Hematopoietic multipotent progenitor cell (in vitro differentiated cells): ENCODE data around the gene MED1. TPM values are rescaled to one million over a fixed set of nuclear protein-coding genes. Genes with fewer than 3 reads are reported as not detected.
"Not testable (repeated sequence)": the region's sequence is repeated elsewhere in the genome, so short reads cannot be mapped to it uniquely, and the experiment has no call there.

Experiments used
- DNase-seq, 3 donors: peaks; one replicate each; pipeline ENCODE4 v3.0.0-alpha.2; 2011 to 2015; ENCODE audit warnings: low read depth in 2 of 3, low spot score in 2 of 3
- total RNA-seq: library from RNA; depleted of rRNA; stranded (reverse); fragments of >200 nt; gene quantifications from one replicate; pipeline ENCODE4 v1.2.3, GENCODE V29; 2012

MED1 gene
- total RNA-seq, 1 donor = 17.8 TPM

DNA sequence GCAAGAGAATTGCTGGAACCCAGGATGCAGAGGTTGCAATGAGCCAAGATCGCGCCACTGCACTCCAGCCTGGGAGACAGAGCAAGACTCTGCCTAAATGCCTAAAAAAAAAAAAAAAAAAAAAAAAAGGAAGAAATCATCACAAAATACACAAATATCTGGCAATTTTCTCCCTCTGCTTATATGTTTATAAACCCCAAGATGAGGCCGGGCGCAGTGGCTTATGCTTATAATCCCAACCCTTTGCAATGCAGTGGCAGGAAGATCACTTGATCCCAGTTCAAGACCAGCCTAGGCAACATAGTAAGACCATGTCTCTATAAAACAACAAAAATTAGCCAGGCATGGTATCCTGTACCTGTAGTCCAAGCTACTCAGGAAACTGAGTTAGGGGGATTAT is 21.5 kb downstream of the MED1 start:
- DNase-seq = no peak

DNA sequence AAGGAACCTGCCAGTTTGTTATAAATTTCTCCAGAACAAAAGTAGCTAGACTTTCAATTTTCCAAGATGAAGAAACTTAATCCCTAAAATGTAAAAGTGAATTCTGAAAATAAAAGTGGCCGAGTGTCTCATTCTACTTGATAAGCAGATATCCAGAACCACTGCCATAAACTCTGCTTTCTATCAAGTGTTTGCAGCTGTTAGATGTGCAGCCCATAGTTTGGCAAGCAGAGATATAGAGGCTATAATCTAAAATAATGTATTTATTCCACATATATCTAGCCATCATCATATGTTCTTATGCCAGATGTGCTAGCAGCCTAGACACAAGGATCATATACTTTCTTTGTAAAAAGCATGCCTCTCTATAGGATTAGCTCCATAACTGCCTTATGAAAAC is 34.9 kb downstream of the MED1 start:
- DNase-seq = no peak

DNA sequence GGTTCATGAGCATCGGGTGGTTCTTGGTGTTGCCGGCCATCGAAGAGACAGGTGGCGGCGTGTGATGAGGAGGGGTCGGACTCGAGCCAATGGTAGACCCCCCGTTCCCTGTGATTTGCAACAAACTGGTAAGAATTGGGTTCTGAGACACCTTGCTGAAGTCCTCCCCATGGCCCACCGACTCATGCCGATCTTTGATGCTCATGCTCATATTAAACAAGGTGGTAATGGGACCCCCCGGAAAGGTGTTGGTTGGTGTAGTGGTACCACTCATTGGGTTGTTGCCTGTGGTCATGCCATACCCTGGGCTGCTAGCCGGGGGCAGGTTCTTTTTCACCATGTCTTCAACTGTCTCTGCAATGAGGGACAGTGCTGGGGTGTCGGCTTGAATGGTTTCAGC is 40.8 kb downstream of the MED1 start:
- DNase-seq = no peak

DNA sequence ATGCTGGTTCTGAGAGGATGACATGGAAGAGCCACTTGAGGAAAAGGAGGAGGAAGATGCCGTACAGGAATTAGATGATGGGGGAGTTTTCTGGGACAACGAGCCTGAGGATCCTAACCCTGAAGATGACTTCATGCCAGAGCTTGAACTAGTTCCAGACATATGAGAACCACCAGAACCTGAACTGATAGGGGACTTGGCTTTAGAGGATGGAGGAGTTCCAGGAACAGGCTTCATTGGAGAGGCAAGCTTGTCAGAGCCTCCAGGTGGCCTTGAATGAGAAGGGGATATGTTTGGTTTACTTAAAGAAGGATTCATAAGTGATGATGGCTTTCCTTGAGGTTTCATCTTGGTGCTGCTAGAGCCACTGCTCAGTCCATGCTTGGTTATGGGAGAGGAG is 42.7 kb downstream of the MED1 start:
- DNase-seq = no peak

DNA sequence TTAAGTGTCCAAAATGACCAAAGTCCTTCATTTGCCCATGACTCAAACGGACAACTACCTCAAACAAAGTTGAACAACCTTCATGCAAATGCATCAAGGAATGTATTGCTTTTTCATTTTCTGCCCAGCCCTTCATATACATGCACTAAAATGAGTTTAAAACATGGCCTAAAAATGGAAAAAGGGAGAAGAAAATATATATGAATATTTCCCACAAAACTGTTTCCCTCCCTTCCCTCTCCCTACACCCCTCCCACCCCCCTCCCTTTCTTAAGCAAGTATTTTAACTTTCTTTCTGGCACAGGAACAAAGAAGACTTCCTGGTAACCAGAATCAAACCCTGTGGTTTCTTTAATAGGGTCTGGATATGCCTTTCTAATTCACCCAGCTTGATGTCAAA is 44.1 kb downstream of the MED1 start:
- DNase-seq = no peak

DNA sequence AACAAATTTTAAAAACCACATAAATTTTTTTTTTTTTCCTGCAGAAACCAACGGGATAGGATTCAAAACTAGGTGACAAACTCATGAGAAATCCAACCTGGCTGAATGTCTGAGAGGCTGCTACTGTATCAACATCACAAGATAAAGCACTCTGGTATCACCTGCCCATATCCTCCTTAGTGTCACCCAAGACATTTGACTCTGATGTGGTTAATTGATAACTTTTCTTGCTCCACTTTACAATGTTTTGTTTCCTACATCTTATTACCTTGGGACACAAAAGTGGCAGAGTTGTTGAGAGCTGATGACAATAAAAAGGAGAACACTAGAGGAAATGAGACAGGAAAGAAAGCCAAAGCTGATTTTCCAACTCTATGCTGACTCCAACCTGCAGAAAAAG is 45.6 kb downstream of the MED1 start:
- DNase-seq = no peak

DNA sequence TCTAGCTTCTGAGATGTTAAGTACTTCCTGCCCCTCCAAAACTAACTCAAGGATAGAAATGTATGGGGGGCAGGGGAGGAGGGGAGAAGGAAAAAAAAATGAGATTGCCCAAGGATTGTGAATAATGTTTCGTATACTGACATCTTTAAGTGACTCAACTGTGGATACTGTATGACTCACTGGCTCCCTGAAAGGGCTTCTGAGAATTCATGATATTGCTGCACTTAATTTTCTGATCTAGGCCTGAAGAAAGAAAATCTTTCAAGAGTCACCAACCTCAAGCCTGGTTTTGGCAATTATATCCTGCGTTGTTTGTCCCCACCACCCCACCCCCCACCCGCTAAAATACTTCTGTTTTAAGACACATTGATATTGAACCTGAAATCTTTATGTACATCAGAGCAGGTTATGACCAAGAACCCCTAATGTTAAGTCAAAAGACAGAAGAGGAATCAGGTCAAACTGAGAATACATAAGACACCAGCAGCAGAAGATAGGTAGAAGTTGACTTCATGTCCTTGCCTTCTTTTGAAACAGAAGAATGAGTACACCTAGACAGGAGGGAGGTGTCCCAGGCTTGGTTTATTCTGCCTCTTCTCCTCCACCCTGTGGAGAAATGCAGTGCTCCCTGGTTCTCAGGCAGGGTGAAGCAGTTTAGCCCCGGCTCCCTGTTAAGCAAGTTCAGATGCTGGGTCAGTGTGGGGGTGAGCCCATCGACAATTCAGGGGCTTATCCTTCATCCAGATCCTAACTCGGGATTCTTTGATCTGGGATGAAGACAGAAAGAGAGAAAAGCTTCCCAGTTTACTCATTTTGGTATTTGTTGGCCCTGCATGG is 46.3 kb downstream of the MED1 start:
- DNase-seq = no peak

DNA sequence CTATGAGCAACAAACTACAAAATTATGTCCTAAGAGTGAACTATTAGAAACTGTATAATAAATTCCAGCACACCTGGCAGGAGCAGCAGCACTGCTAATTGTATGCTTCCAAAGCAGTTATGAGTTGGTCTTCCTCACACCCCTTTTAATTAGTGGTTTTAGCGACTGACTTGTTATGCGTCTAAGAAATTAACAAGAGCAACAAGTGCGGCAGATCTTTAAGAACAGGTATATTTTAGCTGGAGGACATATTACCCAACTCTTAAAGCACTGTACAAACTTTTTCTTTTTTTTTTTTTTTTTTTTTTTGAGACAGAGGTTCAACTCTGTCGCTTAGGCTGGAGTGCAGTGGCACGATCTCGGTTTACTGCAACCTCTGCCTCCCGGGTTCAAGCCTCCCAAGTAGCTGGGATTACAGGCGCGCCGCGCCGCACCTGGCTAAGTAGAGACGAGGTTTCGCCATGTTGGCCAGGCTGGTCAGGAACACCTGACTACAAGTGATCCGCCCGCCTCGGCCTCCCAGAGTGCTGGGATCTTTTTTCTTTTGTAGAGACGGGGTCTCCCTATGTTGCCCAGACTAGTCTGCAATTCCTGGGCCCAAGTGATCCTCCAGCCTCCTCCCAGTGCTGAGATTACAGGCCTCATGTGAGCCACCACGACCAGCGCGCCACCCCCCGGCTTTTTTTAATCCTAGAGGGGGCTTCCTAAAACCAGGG is 48.0 kb downstream of the MED1 start:
- peak in 1 of 3 donors; percentile 2 for DNase-seq

DNA sequence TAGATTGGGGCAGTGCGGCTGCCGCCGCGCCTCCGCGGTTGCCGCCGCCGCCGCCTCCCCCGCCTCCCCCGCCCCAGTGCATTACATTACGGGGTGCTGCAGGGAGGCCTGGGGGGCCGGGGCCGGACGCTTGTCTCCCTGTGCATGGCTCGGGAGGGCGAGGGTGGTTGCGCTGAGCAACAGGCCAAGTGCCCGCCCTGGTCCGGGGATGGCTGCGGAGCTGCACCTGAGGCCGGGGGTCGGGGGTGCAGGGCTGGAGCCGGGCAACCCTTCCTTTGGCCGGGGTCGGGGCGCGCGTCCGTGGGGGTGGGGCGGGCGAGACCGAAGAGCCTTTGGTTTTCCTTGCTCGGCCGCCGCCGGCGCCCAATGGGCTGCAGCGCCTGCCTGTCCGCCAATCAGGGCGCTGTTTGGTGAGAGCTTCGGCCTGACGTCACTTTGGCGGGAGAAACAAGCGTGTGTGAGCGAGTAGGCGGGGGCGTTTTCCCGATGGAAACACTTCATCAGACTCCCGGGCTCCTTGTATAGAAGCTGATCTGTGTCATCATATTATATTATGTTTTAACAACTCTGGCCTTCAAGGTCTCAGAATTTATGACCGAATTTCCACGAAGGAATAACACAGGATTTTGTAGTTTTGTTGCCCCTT is 48.7 kb downstream of the MED1 start:
- DNase-seq = peak; percentile 58 to 88 (median 86)

DNA sequence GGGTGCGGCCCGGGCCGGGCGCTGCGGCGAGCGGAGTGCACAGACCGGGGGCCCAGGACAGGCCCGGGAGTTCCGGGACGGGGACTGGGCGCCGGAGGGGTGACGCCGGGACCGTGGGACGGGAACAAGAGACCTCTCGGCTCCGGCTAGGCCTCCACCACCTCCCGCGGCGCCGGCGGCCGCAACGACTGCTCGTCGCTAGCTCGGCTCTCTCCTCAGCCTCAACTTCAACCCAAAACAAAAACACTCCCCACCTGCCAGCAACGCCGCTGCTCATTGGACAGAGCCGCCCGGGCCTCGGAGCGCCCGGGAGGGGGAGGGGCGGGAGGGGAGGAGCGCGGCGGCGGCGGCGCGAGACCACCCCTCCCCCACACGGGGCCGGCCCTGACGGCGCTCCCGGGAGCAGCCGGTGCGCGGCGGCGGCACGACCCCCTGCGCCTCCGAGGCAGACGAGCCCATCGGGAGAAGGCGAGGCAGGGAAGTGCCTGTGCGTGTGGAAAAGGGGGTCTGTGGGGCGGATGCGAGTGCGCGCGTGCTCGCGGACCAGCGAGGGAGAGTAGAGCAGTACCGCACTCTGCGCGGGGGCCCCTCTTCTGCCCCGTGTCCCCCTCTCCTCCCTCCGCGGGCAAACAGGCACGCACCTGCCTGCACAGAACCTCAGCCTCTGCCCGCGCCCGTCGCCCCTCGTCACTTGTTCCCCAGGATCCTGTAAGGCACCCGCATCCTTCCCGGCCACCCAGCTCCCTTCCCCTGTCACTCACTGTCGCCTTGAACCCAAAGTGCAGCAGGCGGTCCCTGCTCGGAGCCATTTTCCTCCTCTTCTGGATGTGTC is 49.4 kb downstream of the MED1 start, which contains the start of gene FBXL20:
TSS of gene FBXL20 (minus strand) at position 215 of the 832 bp plus-strand sequence. CDS start 224 bp downstream, outside the sequence.
- peak; percentile 86 to 96 (median 93) for DNase-seq

DNA sequence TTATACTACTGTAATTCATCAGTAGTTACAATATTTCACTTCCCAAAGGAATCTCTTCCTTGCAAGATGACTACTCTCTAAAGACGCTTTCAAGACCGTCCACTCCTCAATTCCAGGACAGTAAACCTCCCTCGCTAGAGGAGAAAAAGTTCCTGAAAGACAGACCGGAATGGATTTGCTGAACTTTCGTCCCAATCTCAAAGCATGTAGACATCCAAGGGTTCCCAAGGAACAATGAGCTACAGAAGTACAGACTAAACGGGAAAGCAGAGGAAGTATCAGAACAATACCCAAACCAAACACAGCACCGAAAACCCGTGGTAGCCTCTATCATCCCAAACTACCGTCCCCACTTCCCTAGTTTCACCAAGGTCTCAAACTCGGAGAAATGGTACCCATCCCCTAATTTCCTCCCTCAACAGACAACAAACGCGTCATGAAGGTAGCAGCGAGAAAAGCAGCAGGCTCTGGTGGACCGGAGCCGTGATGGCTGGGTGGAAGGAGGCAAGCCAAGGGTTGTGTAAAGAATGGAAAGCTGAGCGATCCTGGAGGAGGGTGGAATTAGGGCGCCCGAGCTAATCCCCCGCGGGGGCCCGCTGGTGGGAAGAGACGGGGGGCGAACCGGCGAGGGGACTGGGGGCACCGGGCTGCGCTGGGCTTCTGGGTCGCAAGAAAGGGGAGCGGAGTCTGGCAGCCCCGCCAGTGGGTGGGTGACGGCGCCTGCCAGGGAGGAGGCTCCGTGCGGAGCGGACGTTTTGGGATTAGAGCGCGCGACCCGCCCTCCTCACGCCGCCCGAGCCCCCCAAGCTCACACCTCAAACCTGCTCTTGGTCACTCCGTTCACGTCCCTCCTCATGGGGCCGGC is 50.3 kb downstream of the MED1 start:
- peak in 2 of 3 donors; percentile 5 to 20 for DNase-seq

DNA sequence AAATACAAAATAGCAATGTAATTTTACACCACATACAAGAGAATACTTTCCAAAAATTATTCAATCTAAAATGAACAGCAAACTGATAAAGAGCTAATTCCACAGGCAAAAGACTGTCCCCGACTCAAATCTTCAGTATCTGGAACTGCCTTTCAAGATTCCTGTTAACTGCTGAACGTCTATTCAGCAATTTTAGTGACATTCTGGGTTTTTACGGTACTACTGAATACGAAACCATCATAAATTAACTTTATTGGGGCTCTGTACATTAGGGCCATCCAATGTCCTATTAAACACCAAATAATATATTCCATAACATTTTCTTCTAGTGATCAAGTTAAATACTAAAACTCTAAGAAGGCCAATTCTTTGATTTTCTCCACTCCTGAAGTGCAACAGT is 51.3 kb downstream of the MED1 start:
- DNase-seq = no peak

DNA sequence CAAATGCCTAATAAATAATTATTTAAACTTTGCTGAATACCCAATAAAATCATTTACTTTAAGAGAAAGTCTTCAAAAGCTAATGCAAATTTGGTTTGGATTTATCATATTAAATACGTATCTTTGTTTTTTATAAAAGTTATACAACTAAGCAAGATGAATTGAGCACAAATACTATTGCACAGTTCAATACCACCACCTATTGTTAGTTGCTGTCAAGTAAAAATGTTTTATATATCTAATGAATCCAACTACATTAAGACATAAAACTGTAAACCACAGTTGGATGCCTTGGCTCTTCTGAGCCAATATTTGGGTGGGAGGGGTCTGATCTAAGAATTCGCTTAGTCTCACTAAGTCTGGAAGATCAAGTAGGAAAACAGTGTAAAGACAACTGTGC is 57.3 kb downstream of the MED1 start:
- DNase-seq = peak in 2 of 3 donors; percentile 20 to 54

DNA sequence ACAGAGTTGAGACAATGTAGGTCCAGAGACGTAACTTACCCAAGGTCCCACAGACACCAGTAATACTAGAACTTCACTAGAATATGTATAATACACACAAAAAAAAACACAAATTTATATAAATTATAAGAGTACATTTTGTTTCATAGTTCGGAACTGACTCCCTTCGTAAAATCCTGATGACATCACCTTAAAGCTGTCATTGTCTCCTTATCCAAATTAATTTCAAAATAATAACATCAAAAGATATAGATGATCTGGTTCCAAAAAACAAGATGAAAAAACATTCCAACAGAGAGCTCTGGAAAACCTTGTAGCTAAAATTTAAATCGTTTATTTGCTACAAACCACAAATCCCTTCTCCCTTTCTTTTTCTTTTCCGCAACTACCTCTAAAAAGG is 59.6 kb downstream of the MED1 start:
- DNase-seq = no peak

DNA sequence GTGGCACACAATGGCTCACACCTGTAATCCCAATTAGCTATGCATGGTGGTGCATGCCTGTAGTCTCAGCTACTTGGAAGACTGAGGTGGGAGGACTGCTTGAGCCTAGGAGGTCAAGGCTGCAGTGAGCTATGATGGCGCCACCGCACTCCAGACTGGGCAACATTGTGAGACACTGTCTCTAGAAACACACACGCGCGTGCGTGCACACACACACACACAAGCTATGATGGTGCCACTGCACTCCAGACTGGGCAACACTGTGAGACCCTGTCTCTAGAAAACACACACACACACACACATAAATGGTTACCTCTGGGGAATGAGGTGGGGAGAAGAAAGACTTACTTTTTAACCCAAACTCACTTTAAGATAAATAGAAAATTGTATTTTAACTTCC is 66.0 kb downstream of the MED1 start:
- no peak for DNase-seq

DNA sequence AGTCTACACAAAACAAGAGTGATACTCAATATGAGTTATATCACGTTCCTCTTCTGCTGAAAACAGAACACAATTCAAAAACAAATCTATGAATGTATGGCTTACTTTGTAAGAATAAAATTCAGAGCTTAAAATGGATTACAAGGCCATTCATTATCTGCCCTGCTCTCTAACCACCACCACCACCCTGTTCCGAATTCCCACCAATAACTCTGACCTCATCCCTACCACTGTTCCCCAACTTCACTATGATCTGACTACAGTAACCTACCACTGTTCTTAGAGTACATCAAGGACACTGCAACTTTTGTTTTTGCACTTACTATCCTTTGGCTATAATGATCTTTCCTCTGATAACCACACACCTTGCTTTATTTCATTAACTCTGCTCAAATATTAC is 70.9 kb downstream of the MED1 start:
- DNase-seq = no peak

DNA sequence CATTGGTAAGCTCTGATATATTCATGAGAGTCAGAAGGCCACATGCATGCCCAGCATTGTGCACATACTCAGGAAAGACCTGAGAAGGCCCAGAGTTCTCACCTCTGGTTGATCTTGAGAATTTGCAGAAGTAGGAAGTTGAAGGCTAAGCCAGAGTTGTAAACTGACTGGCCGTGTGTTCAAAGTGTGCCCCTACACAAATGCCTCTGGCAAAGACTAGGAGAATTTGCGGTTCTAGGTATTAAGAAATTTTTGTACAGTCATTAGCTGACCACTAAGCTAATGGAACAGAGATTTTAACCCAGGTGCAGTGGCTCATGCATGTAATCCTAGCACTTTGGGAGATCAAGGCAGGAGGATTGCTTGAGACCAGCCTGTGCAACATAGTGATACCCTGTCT is 74.6 kb downstream of the MED1 start:
- no peak for DNase-seq

DNA sequence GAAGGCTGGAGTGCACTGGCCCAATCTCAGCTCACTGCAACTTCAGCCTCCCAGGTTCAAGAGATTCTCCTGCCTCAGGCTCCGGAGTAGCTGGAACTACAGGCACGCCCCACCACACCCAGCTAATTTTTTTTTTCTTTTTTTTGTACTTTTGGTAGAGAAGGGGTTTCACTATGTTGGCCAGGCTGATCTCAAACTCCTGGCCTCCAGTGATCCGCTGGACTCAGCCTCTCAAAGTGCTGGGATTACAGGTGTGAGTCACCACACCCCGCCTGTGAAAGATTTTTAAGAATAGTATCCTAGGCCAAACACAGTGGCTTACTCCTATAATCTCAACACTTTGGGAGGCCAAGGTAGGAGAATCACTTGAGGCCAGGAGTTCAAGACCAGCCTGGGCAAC is 83.3 kb downstream of the MED1 start:
- DNase-seq = not testable (repeated sequence)

DNA sequence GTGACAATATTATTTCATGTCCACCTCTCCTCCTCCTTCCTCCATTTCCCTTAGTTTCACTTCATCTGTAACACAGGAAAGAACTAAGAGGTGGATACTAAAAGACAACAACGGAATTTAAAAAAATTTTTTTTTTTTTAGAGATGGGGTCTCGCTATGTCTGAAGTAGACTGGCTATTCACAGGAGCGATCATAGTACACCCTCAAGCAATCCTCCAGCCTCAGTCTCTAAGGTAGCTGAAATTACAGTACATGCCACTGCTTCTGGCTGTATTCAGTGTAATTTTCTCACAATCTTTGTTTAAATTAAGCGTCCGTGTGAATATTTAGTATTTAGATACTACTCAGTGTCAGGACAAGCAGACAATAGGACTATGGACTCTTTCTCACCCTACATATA is 85.2 kb downstream of the MED1 start:
- no peak for DNase-seq

DNA sequence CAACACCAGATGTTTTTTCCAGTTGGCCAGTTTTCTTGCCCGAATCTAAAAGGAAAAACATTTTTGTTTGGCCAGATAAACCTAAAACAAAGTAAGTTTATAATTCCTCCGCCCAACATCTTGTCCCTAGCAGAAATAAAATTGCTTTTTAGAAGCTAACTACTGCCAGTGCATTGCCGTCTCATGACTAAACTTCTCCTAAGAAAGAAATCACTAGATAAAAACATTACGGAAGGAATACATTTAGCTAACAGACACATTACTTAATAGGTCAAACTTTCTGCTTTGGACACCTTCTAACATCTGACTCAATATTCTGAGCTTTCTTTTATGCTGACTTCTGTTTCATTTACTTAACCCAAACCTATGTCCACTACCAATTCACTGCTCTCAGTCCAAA is 85.8 kb downstream of the MED1 start:
- DNase-seq = no peak
